ENCODE measurements around the gene ULK3.

ULK3 gene

GRCh38 chr15:74821091-74821789 lies 21.7 kb downstream of the ULK3 start:
- no peak for DNase-seq

- DNase-seq = no peak
Measured at GRCh38 chr15:74820056-74820455, 22.9 kb downstream of the ULK3 start.

DNA sequence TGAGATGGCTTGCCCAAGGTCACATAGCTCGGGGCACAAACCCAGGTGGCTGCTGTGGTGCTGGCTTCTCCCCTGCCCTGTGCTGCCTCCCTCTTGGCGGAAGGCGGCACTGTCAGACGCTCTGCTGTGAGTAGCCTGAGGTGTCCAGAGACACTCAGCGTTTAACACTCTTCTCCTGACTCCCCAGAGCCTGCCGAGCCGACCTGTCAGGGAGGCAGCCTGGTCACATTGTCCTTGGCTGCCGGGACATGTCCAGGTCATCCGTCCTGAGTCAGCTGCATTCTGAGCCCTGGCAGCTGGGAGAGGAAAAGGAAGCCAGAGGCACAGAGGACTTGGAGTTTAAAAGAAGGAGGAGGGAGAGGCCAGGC lies 25.6 kb downstream of the ULK3 start:
- no peak for DNase-seq

GRCh38 chr15:74816624-74817369 lies 26.2 kb downstream of the ULK3 start:
- DNase-seq = no peak

DNA sequence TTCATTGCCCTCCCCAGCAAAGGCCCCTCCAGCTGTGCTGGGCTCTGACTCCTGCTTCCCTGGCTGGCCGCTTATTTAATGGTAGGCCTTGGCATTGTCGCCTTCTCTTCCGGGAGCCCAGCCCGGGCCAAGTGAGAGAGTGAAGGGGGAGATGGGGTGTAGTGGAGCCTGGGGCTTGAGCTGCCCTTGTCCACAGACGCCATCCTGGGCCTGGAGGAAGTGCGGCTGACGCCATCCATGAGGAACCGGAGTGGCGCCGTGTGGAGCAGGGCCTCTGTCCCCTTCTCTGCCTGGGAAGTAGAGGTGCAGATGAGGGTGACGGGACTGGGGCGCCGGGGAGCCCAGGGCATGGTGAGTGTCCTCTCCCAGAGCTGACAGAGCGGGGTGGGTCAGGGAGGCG lies 27.0 kb downstream of the ULK3 start:
- DNase-seq = no peak

DNA sequence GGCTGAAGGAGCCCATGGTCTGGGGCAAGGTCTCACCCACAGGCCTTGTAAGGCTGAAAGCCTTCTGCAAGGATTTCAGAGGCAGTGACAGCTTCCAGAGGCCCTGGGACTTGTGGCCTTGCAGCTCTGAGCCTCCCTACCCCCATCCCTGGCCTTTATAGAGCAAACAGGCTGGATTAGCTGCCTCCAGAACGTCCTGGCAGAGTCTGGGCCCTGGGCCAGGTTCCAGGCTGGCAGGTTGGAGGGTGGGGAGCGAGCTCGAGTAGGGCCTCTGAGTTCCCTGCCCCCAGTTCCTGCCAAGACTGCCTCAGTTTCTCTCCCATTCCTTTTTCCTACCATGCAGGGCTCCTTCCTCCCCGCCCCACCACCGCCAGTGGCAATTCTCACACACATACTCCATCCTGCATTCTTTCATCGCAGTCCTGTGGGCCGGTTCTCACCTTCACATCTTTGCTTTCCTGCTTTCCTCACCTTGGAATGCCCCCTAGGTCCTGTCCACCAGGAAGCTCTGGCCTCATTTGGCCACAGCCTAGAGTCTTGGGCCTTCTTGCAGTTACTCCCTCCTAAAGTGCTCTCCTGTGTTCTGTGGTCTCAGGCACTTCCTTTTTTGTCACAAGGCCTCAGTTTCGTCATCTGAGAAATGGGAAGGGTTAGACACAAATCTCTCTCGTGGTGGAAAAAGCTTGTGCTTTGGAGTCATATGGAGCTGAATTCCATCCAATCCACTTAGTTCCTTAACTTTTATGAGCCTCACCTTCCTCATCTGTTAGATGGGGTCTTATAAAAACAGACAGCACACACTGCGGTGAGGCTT lies 27.6 kb downstream of the ULK3 start:
- no peak for DNase-seq

- no peak for DNase-seq
Measured at GRCh38 chr15:74812533-74812932, 30.4 kb downstream of the ULK3 start, which contains the start of gene LMAN1L. Gene LMAN1L, plus strand, starts transcription at chr15:74812835. Its CDS starts 20 bp downstream, at chr15:74812855.

GRCh38 chr15:74809956-74810355 lies 33.0 kb downstream of the ULK3 start:
- no peak for DNase-seq

- DNase-seq = no peak
Measured at GRCh38 chr15:74809242-74809641, 33.7 kb downstream of the ULK3 start.

DNA sequence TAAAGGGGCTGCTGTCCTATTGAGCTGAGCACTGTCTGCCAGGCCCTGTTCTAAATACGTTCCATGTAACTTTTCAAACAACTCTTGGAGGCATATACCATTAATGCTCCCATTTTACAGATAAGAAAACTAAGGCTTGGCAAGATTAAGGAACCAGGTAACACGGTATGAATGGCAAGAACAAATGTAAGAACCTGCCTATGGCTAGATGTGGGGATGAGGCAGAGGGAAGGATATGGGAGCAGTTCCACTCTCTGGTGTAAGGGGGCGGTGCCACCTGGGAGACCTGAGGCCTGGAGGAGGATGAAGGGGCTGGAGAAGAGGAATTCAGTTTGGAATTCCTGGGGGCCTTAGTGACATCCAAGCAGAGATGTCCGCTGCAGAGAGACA lies 34.1 kb downstream of the ULK3 start:
- DNase-seq = no peak

DNA sequence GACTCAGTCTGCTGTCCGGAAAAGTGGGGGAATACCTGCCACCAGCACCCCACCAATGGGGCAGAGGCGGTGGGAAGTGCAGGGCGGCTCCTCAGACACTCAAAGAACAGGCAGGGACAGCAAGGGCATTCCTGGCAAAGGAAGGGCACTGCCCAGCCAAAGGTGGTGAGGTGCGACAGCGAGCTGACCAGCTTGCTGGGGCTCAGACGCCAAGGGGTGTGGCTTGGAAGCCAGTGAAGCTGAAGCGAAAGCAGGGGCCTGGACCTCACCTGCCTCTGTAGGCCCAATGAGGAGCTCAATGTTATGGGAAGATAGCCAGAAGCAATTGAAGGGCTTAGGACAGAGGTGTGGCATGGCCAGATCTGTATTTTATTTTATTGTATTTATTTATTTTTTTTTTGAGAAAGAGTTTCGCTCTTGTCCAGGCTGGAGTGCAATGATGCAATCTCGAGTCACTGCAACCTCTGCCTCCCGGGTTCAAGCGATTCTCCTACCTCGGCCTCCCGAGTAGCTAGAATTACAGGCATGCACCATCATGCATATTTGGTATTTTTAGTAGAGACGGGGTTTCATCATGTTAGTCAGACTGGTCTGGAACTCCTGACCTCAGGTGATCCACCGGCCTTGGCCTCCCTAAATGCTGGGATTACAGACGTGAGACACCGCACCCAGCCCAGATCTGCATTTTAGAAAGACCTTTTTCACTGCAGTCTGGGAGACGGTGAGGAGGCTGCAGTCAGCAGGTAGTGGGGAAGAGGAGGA lies 34.7 kb downstream of the ULK3 start:
- no peak for DNase-seq

- DNase-seq = no peak
Measured at GRCh38 chr15:74807282-74807681, 35.7 kb downstream of the ULK3 start.

GRCh38 chr15:74804935-74805334 lies 38.0 kb downstream of the ULK3 start:
- DNase-seq = no peak

DNA sequence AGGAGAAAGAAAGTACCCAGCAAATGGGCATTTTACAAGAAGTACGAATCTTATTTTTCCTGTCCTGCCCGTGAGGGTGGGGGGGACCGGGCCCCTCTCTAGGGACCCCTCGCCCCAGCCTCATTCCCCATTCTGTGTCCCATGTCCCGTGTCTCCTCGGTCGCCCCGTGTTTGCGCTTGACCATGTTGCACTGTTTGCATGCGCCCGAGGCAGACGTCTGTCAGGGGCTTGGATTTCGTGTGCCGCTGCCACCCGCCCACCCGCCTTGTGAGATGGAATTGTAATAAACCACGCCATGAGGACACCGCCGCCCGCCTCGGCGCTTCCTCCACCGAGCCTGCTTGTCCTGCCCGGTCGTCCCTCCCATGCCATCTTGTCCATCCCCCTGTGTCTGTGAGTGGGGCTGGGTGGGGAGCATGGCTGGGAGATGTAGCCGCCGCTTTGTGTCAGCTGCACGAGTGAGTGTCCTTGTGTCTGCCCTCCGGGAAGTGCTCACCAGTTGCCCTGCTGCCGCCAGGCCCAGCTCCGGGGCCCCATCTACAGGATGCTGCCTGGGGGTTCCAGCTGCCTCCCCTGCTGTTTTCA lies 40.0 kb downstream of the ULK3 start:
- no peak for DNase-seq

- DNase-seq = no peak
Measured at GRCh38 chr15:74802290-74802689, 40.7 kb downstream of the ULK3 start.

- DNase-seq = no peak
Measured at GRCh38 chr15:74801311-74801997, 41.5 kb downstream of the ULK3 start.

DNA sequence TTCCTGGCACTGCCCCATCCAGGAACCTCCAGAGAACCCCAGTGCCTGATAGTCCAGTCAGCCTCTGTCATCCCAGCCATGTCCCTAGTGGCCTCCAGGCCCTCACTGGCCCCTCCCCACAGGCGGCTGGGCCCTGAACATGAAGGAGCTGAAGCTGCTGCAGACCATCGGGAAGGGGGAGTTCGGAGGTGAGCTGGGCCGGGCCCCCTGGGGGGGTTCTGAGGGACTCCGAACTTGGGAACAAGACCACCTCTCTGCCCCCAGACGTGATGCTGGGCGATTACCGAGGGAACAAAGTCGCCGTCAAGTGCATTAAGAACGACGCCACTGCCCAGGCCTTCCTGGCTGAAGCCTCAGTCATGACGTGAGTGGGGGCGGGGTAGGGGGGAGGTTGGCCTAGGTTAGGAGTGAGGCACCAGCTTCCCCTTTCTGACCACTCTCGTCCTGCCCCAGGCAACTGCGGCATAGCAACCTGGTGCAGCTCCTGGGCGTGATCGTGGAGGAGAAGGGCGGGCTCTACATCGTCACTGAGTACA lies 42.3 kb downstream of the ULK3 start:
- DNase-seq = no peak

DNA sequence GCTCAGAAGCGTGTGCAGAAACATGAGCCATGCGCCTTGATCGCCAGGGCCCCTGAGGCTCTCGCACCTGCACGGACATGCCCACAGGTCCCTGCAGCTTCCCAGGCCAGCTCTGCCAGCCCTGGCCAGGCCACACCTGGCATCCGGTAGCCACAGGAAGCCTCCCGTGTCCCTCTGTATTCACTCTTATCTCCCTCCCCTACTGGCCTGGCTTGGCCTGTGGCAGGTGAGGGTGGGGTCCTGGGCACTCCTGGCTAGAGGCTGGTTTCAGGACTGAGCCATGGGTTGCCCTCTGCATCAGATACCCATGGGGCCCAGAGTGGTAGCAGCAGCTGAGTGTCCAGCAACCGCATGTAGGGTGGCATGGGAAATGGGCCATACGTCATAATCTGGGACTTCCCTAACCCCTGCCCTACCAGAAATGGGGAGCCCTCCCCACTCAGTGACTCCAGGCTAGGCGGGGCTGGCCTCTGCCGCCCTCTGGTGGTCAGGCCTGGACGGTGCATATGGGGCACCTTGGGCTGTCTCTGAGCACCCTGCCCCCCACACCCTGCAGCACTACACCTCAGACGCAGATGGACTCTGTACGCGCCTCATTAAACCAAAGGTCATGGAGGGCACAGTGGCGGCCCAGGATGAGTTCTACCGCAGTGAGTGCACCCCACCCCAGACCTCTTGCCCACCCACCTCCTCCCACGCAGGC lies 42.9 kb downstream of the ULK3 start:
- DNase-seq = peak; percentile 69

DNA sequence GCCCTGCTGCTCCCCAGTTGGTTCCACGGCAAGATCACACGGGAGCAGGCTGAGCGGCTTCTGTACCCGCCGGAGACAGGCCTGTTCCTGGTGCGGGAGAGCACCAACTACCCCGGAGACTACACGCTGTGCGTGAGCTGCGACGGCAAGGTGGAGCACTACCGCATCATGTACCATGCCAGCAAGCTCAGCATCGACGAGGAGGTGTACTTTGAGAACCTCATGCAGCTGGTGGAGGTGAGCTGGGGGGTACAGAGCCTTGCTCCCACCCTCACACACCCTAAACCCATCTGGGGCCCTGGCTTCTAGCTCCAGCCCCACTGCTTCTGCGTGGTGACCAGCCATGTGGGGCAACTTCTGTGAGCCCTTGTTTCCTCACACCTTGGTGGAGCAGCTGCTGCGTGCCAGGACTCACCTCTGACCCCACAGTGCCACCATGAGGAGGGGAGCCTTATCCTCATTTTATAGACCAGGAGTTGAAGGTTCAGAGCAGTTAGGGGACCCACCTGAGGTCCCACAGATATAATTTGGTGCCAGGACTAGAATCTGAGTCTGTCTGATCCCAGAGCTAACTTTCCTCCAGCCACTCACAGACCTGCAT lies 43.6 kb downstream of the ULK3 start:
- DNase-seq = no peak
